GM19035 (cell line): ENCODE measurements around the gene EGLN3.

Source experiments
- ATAC-seq: cut with Tn5 transposase; IDR thresholded peaks from one replicate; pipeline ENCODE4 v1.9.1; 2021; ENCODE audit not compliant: unreplicated experiment

EGLN3 gene

GRCh38 chr14:33915682-33916081 is 35.2 kb downstream of the EGLN3 start:
- ATAC-seq = no peak

- no peak for ATAC-seq
Measured at GRCh38 chr14:33914676-33915516, 36.0 kb downstream of the EGLN3 start.

GRCh38 chr14:33911046-33911445 is 39.8 kb downstream of the EGLN3 start:
- ATAC-seq = no peak

GRCh38 chr14:33910435-33910834 is 40.4 kb downstream of the EGLN3 start:
- ATAC-seq = no peak

- no peak for ATAC-seq
Measured at GRCh38 chr14:33909380-33910084, 41.3 kb downstream of the EGLN3 start.

GRCh38 chr14:33908540-33909223 is 42.2 kb downstream of the EGLN3 start:
- no peak for ATAC-seq

GRCh38 chr14:33906968-33907367 is 43.9 kb downstream of the EGLN3 start:
- ATAC-seq = no peak

- no peak for ATAC-seq
Measured at GRCh38 chr14:33904609-33905008, 46.3 kb downstream of the EGLN3 start.

GRCh38 chr14:33903369-33903768 is 47.5 kb downstream of the EGLN3 start:
- no peak for ATAC-seq

GRCh38 chr14:33902363-33902762 is 48.5 kb downstream of the EGLN3 start:
- no peak for ATAC-seq

GRCh38 chr14:33901426-33902155 is 49.3 kb downstream of the EGLN3 start:
- ATAC-seq = no peak

- ATAC-seq = no peak
Measured at GRCh38 chr14:33900706-33901105, 50.2 kb downstream of the EGLN3 start.

- ATAC-seq = no peak
Measured at GRCh38 chr14:33899723-33900341, 51.0 kb downstream of the EGLN3 start.

- no peak for ATAC-seq
Measured at GRCh38 chr14:33897878-33898535, 52.9 kb downstream of the EGLN3 start.

GRCh38 chr14:33897382-33897781 is 53.5 kb downstream of the EGLN3 start:
- ATAC-seq = no peak

- no peak for ATAC-seq
Measured at GRCh38 chr14:33894339-33894738, 56.5 kb downstream of the EGLN3 start.

- ATAC-seq = no peak
Measured at GRCh38 chr14:33891700-33892099, 59.2 kb downstream of the EGLN3 start.

- no peak for ATAC-seq
Measured at GRCh38 chr14:33884916-33885315, 66.0 kb downstream of the EGLN3 start.

GRCh38 chr14:33880330-33880729 is 70.5 kb downstream of the EGLN3 start:
- no peak for ATAC-seq

- ATAC-seq = no peak
Measured at GRCh38 chr14:33879684-33880286, 71.1 kb downstream of the EGLN3 start.
